Stimulated activated CD4-positive, alpha-beta T cell treated with anti-CD3 and anti-CD28 coated beads, Interleukin-4, amount 100 ng/mL, for 1 hour (primary cell): ENCODE data around the gene CYP2W1.

Experiments used
- DNase-seq: peaks from one replicate; pipeline ENCODE4 v3.0.0-alpha.2; 2020

CYP2W1 gene

GRCh38 chr7:1016577-1017531 is 33.9 kb downstream of the CYP2W1 start:
- no peak for DNase-seq

- no peak for DNase-seq
Observed at GRCh38 chr7:1017586-1018333, 34.8 kb downstream of the CYP2W1 start.

- DNase-seq: no peak
Observed at GRCh38 chr7:1018334-1018695, 35.3 kb downstream of the CYP2W1 start.

- DNase-seq: no peak
Observed at GRCh38 chr7:1019255-1019785, 36.3 kb downstream of the CYP2W1 start.

- DNase-seq: no peak
Observed at GRCh38 chr7:1019789-1020610, 37.0 kb downstream of the CYP2W1 start.

- no peak for DNase-seq
Observed at GRCh38 chr7:1020849-1021251, 37.9 kb downstream of the CYP2W1 start.

- DNase-seq: no peak
Observed at GRCh38 chr7:1021366-1021765, 38.4 kb downstream of the CYP2W1 start.

GRCh38 chr7:1021931-1022330 is 39.0 kb downstream of the CYP2W1 start:
- DNase-seq: no peak

GRCh38 chr7:1022356-1022755 is 39.4 kb downstream of the CYP2W1 start:
- no peak for DNase-seq

GRCh38 chr7:1022801-1023465 is 40.0 kb downstream of the CYP2W1 start:
- no peak for DNase-seq

- DNase-seq: no peak
Observed at GRCh38 chr7:1024331-1024841, 41.4 kb downstream of the CYP2W1 start.

GRCh38 chr7:1024876-1025742 is 42.1 kb downstream of the CYP2W1 start:
- no peak for DNase-seq

GRCh38 chr7:1025743-1026581 is 43.0 kb downstream of the CYP2W1 start:
- DNase-seq: no peak

- no peak for DNase-seq
Observed at GRCh38 chr7:1026721-1027161, 43.8 kb downstream of the CYP2W1 start.

GRCh38 chr7:1027242-1028043 is 44.5 kb downstream of the CYP2W1 start:
- no peak for DNase-seq

- peak; percentile 88 for DNase-seq
Observed at GRCh38 chr7:1028044-1028770, 45.2 kb downstream of the CYP2W1 start.

GRCh38 chr7:1028775-1029636 is 46.0 kb downstream of the CYP2W1 start:
- DNase-seq: peak; percentile 59
